HG03442 (cell line): ENCODE results near the gene ELAVL1.
"Not testable (repeated sequence)": the region's sequence is repeated elsewhere in the genome, so short reads cannot be mapped to it uniquely, and the experiment has no call there.

Source experiments
- ATAC-seq: cut with Tn5 transposase; IDR thresholded peaks from one replicate; pipeline ENCODE4 v1.9.1; 2021; ENCODE audit warnings: mild to moderate bottlenecking, moderate library complexity; ENCODE audit not compliant: unreplicated experiment

ELAVL1 gene

GRCh38 chr19:7924651-7925170 is 80.7 kb downstream of the ELAVL1 start:
- ATAC-seq, result no peak

GRCh38 chr19:7924241-7924640 is 81.2 kb downstream of the ELAVL1 start:
- ATAC-seq, result no peak

DNA sequence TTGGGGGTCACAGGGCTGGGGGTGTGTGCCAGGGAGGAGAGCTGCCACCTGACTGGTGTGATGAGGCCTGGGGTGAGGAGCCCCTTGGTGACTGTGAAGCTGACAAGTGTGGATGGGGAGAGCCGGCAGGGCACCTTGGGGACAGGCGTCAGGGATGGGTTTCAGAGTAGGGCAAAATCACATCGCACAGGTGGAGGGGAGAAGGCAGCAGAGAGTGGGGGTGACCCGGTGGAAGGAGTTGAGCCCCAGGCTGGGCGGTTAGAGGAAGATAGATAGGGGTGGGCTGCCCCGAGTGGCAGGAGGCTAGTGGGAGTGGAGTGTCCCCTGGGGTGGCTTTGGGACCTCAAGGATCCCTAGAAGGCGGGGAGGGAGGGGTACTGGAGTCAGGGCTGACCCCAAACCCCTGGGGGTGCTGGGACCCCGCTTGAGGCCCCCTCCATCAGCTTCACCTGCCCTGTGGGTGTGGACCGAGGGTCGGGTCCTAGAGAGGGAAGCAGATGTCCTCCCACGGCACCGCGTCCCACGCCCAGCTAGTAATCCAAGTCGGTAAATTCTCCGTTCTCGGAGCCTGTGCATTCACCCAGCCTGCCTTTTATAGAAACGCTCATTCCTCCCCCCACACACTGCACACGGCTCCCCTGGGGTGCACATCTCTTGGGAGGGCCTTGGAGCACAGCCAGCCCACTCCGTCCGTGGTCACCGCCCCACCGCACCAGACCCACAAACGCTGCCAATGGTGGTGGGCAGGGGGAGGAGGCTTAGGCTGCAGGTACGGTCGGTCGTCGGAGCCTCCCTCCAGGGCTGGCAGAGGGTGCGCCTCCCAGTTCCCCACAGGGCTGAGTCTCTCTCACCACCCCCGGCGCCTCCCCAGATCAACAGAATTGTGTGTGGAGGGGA is 81.9 kb downstream of the ELAVL1 start:
- ATAC-seq, result no peak

- ATAC-seq, result no peak
Measured at GRCh38 chr19:7922836-7923195, 82.6 kb downstream of the ELAVL1 start.

- ATAC-seq, result no peak
Measured at GRCh38 chr19:7921967-7922835, 83.2 kb downstream of the ELAVL1 start.

DNA sequence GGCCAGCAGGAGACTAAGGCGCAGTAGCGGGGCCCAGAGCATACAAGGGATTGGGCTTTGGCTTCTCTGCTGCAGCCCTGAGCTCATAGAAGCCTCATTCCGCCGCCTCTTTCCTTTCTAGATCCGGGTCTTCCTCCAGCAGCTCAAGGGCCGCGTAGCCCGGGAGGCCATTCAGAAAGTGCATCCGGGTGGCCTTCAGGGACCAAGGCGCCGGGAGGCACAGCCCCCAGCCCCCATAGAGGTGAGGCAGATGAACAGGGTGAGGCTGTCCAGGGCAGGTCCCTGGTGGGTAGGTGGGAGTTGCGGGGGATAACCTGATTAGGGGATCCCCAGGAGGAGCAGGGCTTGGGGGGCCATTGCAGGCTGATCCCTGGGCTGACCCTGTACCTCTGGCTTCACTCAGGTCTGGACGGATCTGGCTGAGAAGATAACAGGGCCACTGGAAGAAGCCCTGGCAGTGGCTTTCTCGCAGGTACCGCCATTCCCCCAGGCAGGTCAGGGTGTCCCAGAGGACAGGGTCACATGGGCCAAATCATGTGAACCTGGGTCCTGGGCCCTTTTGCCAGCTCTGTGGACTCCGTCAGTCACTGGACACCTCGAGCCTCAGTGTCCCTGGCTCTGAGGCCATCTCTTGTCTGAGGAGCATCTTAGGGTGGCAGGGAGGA is 84.0 kb downstream of the ELAVL1 start:
- ATAC-seq, result no peak

GRCh38 chr19:7920519-7921301 is 84.7 kb downstream of the ELAVL1 start:
- ATAC-seq, result peak; percentile 40

GRCh38 chr19:7919610-7920518 is 85.6 kb downstream of the ELAVL1 start, which contains the start of gene SNAPC2:
Gene SNAPC2, plus strand, starts transcription at chr19:7920338. Its CDS starts 29 bp downstream, at chr19:7920367.
- ATAC-seq, result peak; percentile 51

DNA sequence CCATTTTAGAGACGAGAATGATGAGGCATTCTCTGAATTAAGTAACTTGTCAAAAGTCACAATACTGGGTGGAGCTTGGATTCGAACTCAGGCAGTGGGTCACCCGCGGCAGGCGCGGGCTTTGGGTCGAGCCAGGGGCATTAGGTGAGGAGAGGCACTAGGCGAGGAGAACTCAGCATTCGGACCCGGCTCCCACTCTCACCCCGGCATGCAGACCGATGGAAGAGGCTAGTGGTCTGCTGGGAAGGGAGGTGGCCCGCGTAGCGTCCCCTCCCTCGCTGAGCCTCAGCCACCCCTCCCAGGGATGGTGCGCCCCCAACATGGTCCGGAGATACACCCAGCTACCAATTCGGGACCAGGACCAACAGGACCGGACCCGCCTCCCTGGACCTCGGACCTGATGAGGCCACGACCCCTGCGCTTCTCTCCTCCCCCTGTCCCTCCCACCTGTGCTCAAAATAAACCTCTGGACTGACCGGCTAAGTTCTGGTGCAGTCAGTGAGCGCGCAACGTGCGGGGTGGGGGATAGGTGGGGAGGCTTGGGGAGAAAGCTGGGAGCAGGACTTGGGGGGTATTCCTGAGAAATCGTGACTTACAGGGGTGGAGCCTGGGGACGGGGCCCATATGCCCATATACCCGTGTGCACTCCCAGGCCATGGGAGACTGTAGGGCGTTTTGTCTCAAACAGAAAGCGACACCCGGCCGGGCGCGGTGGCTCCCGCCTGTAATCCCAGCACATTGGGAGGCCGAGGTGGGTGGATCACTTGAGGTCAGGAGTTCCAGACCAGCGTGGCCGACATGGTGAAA is 86.6 kb downstream of the ELAVL1 start:
- no peak for ATAC-seq

DNA sequence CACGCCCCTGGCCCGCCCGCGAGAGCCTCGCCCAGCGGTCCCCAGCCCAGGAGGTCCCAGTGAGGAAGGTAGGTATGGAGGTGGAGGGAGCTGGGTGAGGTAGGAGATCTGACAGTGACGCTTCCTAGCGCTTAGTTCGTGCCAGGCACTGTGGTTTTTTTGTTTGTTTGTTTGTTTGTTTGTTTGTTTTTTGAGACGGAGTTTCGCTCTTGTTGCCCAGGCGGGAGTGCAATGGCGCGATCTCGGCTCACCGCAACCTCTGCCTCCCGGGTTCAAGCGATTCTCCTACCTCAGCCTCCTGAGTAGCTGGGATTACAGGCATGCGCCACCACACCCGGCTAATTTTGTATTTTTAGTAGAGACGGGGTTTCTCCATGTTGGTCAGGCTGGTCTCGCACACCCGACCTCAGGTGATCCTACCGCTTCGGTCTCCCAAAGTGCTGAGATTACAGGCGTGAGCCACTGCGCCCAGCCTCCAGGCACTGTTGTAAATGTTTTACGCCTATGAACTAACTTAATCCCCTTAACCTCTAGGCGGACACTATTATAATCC is 87.3 kb downstream of the ELAVL1 start:
- ATAC-seq, result not testable (repeated sequence)

DNA sequence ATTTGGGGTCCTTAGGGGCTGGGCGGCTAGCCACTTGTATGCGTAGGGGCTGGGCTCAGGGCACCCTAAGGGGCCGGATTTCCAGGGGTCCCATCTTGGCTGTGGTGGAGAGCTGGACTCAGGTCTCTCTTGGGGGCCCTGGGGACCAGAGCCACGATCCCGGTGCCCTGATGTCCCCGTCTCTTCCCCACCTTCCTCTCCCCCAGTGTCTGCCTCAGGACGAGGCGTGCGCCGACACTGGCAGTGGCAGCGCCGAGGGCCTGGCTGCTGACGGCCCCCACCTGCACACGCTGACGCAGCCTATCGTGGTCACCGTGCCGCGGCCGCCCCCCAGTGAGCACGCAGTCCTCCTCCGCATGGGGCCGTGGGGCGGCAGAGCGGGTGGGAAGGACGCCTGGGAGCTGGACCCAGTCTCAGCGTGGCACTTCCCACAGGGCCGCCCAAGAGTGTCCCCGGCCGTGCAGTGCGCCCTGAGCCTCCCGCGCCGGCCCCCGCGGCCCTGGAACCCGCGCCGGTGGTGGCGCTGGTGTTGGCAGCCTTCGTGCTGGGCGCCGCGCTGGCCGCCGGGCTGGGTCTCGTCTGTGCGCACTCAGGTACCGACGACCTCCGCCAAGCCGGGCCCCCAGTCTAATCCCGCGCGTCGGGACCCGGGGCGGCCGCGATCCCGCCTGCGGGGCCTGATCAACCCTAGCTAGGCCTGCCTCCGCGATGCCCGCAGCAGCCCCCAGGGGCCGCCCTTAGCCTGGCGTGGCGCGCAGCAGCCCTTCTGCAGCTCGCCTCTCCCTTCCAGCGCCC is 88.0 kb downstream of the ELAVL1 start:
- ATAC-seq, result no peak

- ATAC-seq, result no peak
Measured at GRCh38 chr19:7916955-7917266, 88.5 kb downstream of the ELAVL1 start.

DNA sequence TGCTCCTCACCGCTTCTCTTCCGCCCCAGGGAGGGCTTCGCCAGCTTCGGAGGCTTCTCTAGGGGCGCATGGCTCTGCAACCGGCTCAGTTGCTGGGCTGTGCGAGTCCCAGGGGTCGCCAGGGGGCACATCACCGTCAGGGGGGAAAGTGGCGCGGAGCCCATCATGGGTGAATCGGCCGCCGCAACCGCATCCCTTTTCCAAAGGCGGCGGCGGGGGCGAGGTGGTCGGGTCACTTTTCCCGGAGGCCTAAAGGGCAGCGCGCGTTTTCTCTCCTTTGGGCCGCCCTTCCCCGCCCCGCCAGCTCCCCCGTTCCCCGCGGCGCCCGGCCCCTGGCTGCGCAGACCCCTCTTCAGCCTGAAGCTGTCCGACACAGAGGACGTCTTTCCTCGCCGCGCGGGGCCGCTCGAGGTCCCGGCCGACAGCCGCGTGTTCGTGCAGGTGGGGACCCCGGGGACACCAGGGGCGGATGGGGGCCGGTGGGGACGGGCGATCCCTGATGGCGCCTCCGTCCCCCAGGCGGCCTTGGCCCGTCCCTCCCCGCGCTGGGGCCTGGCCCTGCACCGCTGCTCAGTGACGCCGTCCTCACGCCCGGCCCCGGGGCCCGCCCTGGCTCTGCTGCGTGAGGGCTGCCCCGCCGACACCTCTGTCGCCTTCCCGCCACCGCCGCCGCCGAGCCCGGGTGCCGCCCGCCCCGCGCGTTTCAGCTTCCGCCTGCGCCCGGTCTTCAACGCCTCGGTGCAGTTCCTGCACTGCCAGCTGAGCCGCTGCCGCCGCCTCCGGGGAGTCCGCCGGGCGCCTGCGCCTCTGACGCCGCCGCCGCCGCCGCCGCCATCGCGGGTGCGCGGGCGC is 89.1 kb downstream of the ELAVL1 start:
- ATAC-seq, result no peak

DNA sequence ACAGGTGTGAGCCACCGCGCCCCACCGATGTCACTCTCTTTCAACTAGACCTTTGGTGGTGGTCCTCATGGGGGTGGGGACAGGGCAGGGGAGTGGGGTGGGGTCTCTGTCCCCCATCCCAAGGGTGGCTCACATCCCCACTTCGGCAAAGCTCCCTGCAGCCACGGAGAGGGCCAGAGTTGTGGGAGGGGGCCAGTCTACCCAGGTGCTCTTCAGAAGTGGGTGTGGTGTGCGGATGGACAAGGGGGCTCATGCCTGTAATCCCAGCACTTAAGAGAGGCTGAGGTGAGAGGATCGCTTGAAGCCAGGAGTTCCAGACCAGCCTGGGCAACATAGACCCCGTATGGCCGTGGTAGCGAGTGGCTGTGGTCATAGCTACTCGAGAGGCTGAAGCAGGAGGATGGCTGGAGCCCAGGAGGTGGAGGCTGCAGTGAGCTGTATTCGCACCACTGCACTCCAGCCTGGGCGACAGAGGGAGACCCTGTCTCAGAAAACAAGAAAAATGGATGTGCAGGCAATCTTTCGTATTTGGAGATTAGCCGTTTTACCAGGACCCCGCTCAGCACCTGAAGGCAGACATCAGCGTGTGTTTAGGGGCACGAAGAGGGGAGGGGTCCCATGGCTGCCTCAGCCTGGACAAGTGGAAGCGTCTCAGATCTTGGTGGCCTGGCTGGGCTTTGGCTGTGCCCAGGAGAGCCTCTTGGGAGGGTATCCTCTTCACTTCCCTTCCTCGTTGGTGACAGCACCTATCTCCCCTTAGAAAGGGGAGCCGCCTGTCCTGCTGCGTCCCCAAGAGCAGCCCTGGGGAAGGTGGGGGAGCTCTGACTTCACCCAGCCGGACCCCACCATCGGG is 90.0 kb downstream of the ELAVL1 start:
- no peak for ATAC-seq

GRCh38 chr19:7914598-7915045 is 90.8 kb downstream of the ELAVL1 start, which contains the start of gene TGFBR3L:
Gene TGFBR3L, plus strand, starts transcription at chr19:7914830.
- ATAC-seq, result no peak
